Small intestine (tissue), 7 donors: ENCODE results near the gene CCL27. TPM values are rescaled to one million over a fixed set of nuclear protein-coding genes. Genes with fewer than 3 reads are reported as not detected.
A peak's percentile ranks its signal among the peaks of the same experiment; 100 is the strongest.
"Not testable (repeated sequence)": the region's sequence is repeated elsewhere in the genome, so short reads cannot be mapped to it uniquely, and the experiment has no call there.

Experiments
- DNase-seq, 2 donors: peaks; one replicate each; pipeline versions ENCODE4 v3.0.0 to v3.0.0-alpha.2; 2013
- FAIRE-seq: peaks from 2 replicates; lab custom pipeline; 2012; peaks lifted over from hg19 to GRCh38; lab: Jason Lieb, UNC
- H3K27ac ChIP-seq, 3 donors: one replicate each; pipeline ENCODE4 v1.5.1; 2013; ENCODE audit warnings: low read length in 2 of 3, mild to moderate bottlenecking in 2 of 3, control low read depth in 1 of 3, inconsistent platforms in 1 of 3, low read depth in 1 of 3, moderate library complexity in 1 of 3
- H3K27me3 ChIP-seq, 3 donors: one replicate each; pipeline ENCODE4 v1.6.1; 2013; ENCODE audit warnings: low read length in 3 of 3, inconsistent platforms in 1 of 3; ENCODE audit not compliant: control insufficient read depth in 3 of 3, insufficient read depth in 3 of 3
- H3K36me3 ChIP-seq, 3 donors: one replicate each; pipeline ENCODE4 v1.6.1; 2013; ENCODE audit warnings: low read length in 3 of 3, inconsistent platforms in 1 of 3, low read depth in 1 of 3, mild to moderate bottlenecking in 1 of 3, moderate library complexity in 1 of 3; ENCODE audit not compliant: control insufficient read depth in 3 of 3, insufficient read depth in 2 of 3
- H3K4me1 ChIP-seq, 3 donors: one replicate each; pipeline ENCODE4 v1.6.1; 2013; ENCODE audit warnings: low read length in 2 of 3, inconsistent platforms in 1 of 3, low read depth in 1 of 3, mild to moderate bottlenecking in 1 of 3, moderate library complexity in 1 of 3; ENCODE audit not compliant: control insufficient read depth in 3 of 3, insufficient read depth in 2 of 3
- H3K4me3 ChIP-seq, 3 donors: one replicate each; pipeline ENCODE4 v1.5.1; 2013; ENCODE audit warnings: low read length in 3 of 3, control low read depth in 1 of 3, inconsistent platforms in 1 of 3, low read depth in 1 of 3, mild to moderate bottlenecking in 1 of 3, moderate library complexity in 1 of 3
- H3K9me3 ChIP-seq, 2 donors: one replicate each; pipeline ENCODE4 v1.6.1; 2013; ENCODE audit warnings: low read depth in 1 of 2, low read length in 1 of 2; ENCODE audit not compliant: control insufficient read depth in 2 of 2, insufficient read depth in 1 of 2
- WGBS, 3 donors: extraction: QIAGEN DNeasy Blood & Tissue Kit; methylation state at CpG; one replicate each; pipeline ENCODE4 v1.1.7; 2013; 5-methylcytosine and 5-hydroxymethylcytosine counted together
- polyA plus RNA-seq, 4 donors: library from polyadenylated mRNA; stranded (reverse) in 3 of 4; unstranded in 1 of 4; fragments of 200-250 nt in 3 of 4; fragments of 120-200 nt in 1 of 4; gene quantifications; one replicate each; pipeline versions ENCODE4 v1.2.1 to v1.2.3, GENCODE V29; 2013
- donor health status: healthy with polysubstance abuse.
- donor health status: control.
- donor health status: control.
- donor health status: Bipolar disorder and iron deficiency.
- donor health status: healthy.

CCL27 gene
- polyA plus RNA-seq, 4 donors, result 0.09 to 0.89 (median 0.24) TPM; not detected in 1

DNA sequence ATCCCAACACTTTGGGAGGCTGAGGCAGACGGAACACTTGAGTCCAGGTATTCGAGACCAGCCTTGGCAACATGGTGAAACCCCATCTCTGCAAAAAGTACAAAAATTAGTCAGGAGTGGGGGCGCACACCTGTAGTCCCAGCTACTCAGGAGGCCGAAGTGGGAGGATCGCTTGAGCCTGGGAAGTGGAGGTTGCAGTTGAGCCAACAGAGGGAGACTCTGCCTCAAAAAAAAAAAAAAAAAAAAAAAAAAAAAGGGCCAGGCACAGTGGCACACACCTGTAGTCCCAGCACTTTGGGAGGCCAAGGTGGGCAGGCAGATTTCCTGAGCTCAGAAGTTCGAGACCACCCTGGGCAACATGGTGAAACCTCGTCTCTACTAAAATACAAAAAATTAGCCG lies 23.1 kb downstream of the CCL27 start:
- H3K27ac ChIP-seq, FAIRE-seq, H3K4me3 ChIP-seq, DNase-seq, H3K9me3 ChIP-seq, H3K27me3 ChIP-seq: not testable (repeated sequence)
- WGBS, 3 donors, result 82 to 89% (median 85%) methylated on average over 8 of the region's 8 CpGs
- Histone ChIP-seq H3K4me1 (peaks cover 0 to 22% (median 3%) of the 10 kb centered on the region in 3 donors), H3K36me3 (peaks cover 0 to 16% (median 0%) of the 10 kb centered on the region in 3 donors)

DNA sequence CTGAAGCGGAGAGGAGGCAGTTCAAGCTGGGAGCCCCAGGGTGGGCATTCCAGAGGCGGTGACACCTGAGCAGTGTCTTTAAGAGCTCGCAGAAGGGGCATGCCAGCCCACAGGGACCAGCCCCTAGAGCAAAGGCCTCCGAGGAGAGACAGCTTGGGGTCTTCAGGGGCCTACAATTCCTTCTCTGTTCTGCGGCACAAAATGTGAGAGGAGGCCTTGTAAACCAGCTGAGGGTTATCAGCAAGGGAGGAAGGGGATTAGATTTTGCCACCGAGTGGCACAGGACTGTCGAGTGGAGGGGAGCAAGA lies 24.4 kb downstream of the CCL27 start:
- FAIRE-seq, result no peak
- Histone ChIP-seq H3K36me3 (peaks cover 0 to 16% (median 0%) of the 10 kb centered on the region in 3 donors), H3K9me3 (no peaks in the 10 kb centered on the region), H3K4me1 (peaks cover 0 to 21% (median 3%) of the 10 kb centered on the region in 3 donors), H3K27me3 (no peaks in the 10 kb centered on the region), H3K27ac (peak overlapping the region; percentile 75 to 92 (median 79)), H3K4me3 (peak overlapping the region; percentile 36 to 72 (median 70))
- WGBS, 3 donors, result 2 to 14% (median 10%) methylated on average over 7 of the region's 7 CpGs
- peak in 1 of 2 donors; percentile 53 for DNase-seq

DNA sequence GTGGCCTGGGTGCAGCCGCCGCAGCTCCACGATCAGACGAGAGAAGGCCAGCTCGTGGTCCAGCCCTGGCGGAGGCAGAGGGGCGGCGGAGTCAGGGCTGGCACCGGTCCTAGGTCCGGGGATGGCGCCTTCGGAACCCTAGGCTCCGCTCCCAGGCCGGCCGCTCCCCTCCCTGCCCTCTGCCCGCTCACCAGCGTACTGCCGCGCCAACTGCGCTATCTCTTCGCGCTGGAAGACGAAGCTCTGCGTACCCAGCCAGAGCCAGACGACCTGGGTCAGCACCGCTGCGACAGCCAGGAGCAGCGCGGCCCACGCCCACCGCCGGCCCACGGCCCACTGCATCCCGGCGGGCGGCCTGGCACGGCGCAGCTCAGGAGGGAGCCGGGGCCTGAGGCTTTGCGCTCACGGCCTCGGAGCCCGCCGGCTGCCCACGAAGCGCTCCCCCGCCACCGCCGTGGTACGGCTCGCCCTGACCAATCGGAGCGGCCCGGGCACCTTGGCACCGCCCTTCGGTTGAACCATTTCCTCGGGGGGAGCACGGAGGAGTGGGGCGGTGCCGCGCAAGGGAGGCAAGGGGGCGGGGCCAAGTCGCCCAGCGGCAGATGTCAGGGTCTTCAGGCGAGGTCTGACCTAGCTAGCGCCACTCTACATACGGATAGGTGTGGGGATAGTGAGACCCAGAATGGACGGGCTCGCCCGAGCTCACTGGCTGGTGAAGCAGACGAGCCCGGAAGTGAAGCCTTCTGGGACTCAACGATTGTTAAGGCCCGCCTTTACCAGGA lies 24.9 kb downstream of the CCL27 start, which contains the start of gene SIGMAR1:
SIGMAR1 (minus strand) TSS at position 432 of the 782 bp plus-strand sequence; CDS start at position 342, 90 bp downstream.
- Histone ChIP-seq H3K27me3 (no peaks in the 10 kb centered on the region), H3K4me1 (peaks cover 0 to 21% (median 3%) of the 10 kb centered on the region in 3 donors), H3K9me3 (no peaks in the 10 kb centered on the region), H3K36me3 (peaks cover 0 to 16% (median 0%) of the 10 kb centered on the region in 3 donors), H3K4me3 (peak within 1 kb of the TSS; percentile 36 to 72 (median 70)), H3K27ac (peak within 1 kb of the TSS; percentile 75 to 92 (median 79))
- DNase-seq (peak; percentile 94 to 97), FAIRE-seq (no peak)
- WGBS, 3 donors, result 0 to 1% (median 0%) methylated on average over 59 to 74 of the region's 74 CpGs

DNA sequence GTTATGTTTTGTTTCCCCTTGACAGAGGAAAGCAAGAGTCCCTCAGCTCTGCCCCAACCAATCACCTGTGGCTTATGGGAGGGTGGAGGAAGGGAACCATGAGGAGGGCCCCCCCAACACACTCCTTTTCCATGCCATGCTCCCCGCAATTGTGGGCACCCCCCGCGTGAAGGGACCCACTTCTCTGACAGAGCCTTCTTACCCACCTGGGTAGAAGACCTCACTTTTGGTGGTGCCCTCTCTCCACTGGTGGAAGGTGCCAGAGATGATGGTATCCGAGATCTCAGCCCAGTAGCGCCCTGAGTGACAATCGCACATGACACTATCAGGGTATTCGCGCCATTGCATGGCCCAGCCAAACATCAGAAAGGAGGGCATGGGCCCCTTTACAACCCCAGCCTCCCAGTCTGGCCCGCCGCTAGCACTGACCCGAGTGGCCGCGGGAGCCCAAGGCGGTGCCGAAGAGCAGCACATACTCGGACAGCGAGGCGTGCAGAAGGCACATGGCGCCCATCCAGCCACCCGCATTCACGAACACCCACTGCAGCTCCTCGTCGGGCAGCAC lies 25.6 kb downstream of the CCL27 start:
- peak overlapping the region; percentile 49 to 92 (median 79) for H3K27ac ChIP-seq

DNA sequence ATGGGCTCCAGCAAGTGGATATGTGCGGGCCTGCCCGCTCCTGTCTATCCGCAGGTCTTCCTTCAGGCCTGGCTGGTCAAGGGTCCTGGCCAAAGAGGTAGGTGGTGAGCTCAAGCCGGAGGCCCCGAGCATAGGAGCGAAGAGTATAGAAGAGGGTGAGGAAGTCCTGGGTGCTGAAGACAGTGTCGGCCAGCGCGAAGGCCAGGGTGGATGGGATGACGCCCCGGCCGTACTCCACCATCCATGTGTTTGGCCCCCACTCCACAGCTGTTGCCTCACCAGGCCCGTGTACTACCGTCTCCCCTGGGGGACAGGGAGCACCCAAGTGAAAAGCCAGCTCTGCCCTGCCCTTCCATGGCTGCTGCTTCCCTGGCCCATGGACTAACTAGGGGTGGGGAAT lies 26.9 kb downstream of the CCL27 start:
- Histone ChIP-seq H3K4me1 (peaks cover 0 to 21% (median 3%) of the 10 kb centered on the region in 3 donors), H3K27ac (no peak overlapping the region), H3K9me3 (no peaks in the 10 kb centered on the region), H3K27me3 (peaks cover 0 to 5% (median 0%) of the 10 kb centered on the region in 3 donors), H3K36me3 (peaks cover 0 to 16% (median 0%) of the 10 kb centered on the region in 3 donors), H3K4me3 (no peak overlapping the region)
- FAIRE-seq, result no peak
- WGBS, 3 donors, result 90 to 92% (median 90%) methylated on average over 14 of the region's 14 CpGs
- DNase-seq, result no peak

More for the DNA sequence above, 25.6 kb downstream of the CCL27 start:
- DNase-seq, result peak in 1 of 2 donors; percentile 9
- Histone ChIP-seq H3K9me3 (no peaks in the 10 kb centered on the region), H3K36me3 (peaks cover 0 to 16% (median 0%) of the 10 kb centered on the region in 3 donors), H3K4me1 (peaks cover 0 to 21% (median 3%) of the 10 kb centered on the region in 3 donors), H3K27me3 (no peaks in the 10 kb centered on the region), H3K4me3 (peak overlapping the region; percentile 27 to 72 (median 70))
- 1 to 5% (median 2%) methylated on average over 21 to 23 of the region's 23 CpGs for WGBS, 3 donors
- FAIRE-seq, result no peak

DNA sequence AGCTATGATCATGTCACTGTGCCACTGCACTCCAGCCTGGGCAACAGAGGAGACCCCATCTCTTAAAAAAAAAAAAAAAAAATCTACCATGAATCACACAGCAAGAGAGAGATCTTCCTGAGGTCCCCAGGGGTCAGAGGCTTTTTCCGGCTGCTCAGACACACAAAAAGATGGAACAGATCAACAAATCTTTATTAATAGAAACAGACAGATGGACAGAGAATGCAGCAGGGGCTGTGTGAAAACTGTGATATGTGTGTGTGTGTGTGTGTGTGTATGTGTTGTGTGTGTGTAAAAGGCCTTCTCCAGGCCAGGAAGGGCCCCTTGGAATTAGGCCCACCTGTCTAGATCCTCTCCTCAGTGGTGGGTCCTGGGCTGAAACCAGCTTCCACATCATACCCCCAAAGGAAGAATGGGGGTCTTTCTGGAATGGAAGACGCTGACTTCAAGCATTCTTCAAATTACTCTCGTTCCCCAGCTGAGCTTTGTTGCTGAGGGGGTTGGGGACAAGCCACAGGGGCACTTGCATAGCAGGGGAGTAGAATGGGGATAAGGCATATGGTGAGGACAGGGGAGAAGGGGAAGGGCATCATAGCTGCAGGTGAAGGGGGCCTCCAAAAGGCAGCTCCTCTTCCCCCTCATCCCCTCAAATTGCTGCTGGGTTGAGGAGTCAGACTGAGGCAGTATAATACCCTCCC lies 27.8 kb downstream of the CCL27 start:
- no peak overlapping the region for H3K4me3 ChIP-seq
- H3K27me3 ChIP-seq, result peaks cover 0 to 14% (median 0%) of the 10 kb centered on the region in 3 donors
- no peaks in the 10 kb centered on the region for H3K9me3 ChIP-seq
- peaks cover 0 to 16% (median 0%) of the 10 kb centered on the region in 3 donors for H3K36me3 ChIP-seq
- DNase-seq (no peak), FAIRE-seq (no peak)
- peaks cover 0 to 27% (median 5%) of the 10 kb centered on the region in 3 donors for H3K4me1 ChIP-seq
- WGBS, 3 donors, result 77 to 88% (median 88%) methylated on average over 3 of the region's 3 CpGs
- no peak overlapping the region for H3K27ac ChIP-seq

DNA sequence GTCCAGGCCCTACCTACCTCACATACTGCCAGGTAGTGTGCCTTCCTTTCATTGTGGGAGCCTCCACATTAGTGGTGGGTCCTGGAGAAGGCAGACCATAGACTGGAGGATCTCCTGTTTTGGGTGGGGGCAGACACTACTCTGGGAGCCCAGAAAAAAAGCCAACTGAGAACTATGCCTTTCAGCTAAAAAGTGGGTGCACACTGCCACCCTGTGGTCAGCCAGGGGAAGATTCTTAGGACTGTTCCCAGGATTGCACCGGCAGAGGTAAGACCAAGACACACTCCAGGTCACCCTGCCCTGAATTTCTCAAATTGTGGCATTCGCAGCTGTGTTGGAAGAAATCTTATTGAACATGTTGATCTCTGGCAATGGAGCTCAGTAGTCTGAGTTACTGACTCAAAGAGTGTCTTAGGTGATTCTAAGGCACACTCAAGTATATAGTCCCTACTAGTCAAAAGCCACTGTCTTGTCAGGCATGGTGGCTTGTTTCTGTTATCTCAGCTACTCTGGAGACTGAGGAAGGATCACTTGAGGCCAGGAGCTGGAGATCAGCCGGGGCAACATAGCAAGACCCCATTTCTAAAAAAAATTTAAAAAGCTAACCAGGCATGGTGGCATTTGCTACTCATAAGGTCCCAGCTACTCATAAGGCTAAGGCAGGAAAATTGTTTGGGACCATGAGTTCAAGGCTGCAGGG lies 28.5 kb downstream of the CCL27 start:
- no peaks in the 10 kb centered on the region for H3K9me3 ChIP-seq
- H3K4me3 ChIP-seq, result no peak overlapping the region
- peaks cover 0 to 16% (median 0%) of the 10 kb centered on the region in 3 donors for H3K36me3 ChIP-seq
- no peak overlapping the region for H3K27ac ChIP-seq
- DNase-seq (peak; percentile 72 to 77), FAIRE-seq (no peak)
- WGBS, 3 donors, result 13 to 25% (median 20%) methylated on average over 3 of the region's 3 CpGs
- H3K4me1 ChIP-seq, result peaks cover 0 to 27% (median 5%) of the 10 kb centered on the region in 3 donors
- peaks cover 0 to 21% (median 4%) of the 10 kb centered on the region in 3 donors for H3K27me3 ChIP-seq
